Muscle layer of colon (tissue), 2 donors: ENCODE results near the gene KCNAB1.
A peak's percentile ranks its signal among the peaks of the same experiment; 100 is the strongest.

Experiments used
- H3K27ac ChIP-seq: one replicate; pipeline ENCODE4 v1.7.0; 2013; ENCODE audit warnings: low read depth, mild to moderate bottlenecking, low read length, moderate library complexity
- H3K27me3 ChIP-seq, 2 donors: one replicate each; pipeline ENCODE4 v1.7.0; 2013; ENCODE audit warnings: low read length in 2 of 2, mild to moderate bottlenecking in 2 of 2; ENCODE audit not compliant: insufficient read depth in 2 of 2, control insufficient read depth in 1 of 2
- H3K36me3 ChIP-seq: one replicate; pipeline ENCODE4 v1.7.0; 2013; ENCODE audit warnings: mild to moderate bottlenecking, low read length; ENCODE audit not compliant: insufficient read depth
- H3K4me1 ChIP-seq: one replicate; pipeline ENCODE4 v1.7.0; 2013; ENCODE audit warnings: mild to moderate bottlenecking, low read length; ENCODE audit not compliant: insufficient read depth
- H3K4me3 ChIP-seq, 2 donors: one replicate each; pipeline ENCODE4 v1.7.0; 2013; ENCODE audit warnings: low read length in 2 of 2, low read depth in 1 of 2, mild to moderate bottlenecking in 1 of 2, moderate library complexity in 1 of 2
- H3K9ac ChIP-seq: one replicate; pipeline ENCODE4 v1.7.0; 2013; ENCODE audit warnings: low read length
- H3K9me3 ChIP-seq: one replicate; pipeline ENCODE4 v1.7.0; 2013; ENCODE audit warnings: mild to moderate bottlenecking, low read length
- donor health status: abdominal sarcoma.
- donor health status: Adenocarcinoma of cecum.

Gene KCNAB1

GRCh38 chr3:156140001-156140595 lies 19.7 kb downstream of the KCNAB1 start:
- Histone ChIP-seq H3K9ac (no peak overlapping the region), H3K4me3 (no peak overlapping the region), H3K9me3 (no peaks in the 10 kb centered on the region), H3K27ac (no peak overlapping the region), H3K4me1 (no peaks in the 10 kb centered on the region), H3K27me3 (no peaks in the 10 kb centered on the region), H3K36me3 (no peaks in the 10 kb centered on the region)

GRCh38 chr3:156142702-156143101 lies 22.3 kb downstream of the KCNAB1 start:
- H3K4me1 ChIP-seq = peaks cover 6% of the 10 kb centered on the region
- H3K4me3 ChIP-seq = no peak overlapping the region
- H3K9ac ChIP-seq = no peak overlapping the region
- H3K36me3 ChIP-seq = no peaks in the 10 kb centered on the region
- H3K27me3 ChIP-seq = no peaks in the 10 kb centered on the region
- no peak overlapping the region for H3K27ac ChIP-seq
- H3K9me3 ChIP-seq = no peaks in the 10 kb centered on the region

- no peak overlapping the region for H3K4me3 ChIP-seq
- no peak overlapping the region for H3K9ac ChIP-seq
- H3K36me3 ChIP-seq = no peaks in the 10 kb centered on the region
- no peaks in the 10 kb centered on the region for H3K27me3 ChIP-seq
- H3K4me1 ChIP-seq = peaks cover 6% of the 10 kb centered on the region
- no peaks in the 10 kb centered on the region for H3K9me3 ChIP-seq
- H3K27ac ChIP-seq = no peak overlapping the region
These were observed 22.8 kb downstream of the KCNAB1 start for GRCh38 chr3:156143136-156143535.

GRCh38 chr3:156144060-156144459 lies 23.7 kb downstream of the KCNAB1 start:
- Histone ChIP-seq H3K27ac (no peak overlapping the region), H3K9me3 (no peaks in the 10 kb centered on the region), H3K27me3 (no peaks in the 10 kb centered on the region), H3K36me3 (no peaks in the 10 kb centered on the region), H3K4me1 (peaks cover 13% of the 10 kb centered on the region), H3K9ac (no peak overlapping the region), H3K4me3 (no peak overlapping the region)

- Histone ChIP-seq H3K4me1 (peaks cover 29% of the 10 kb centered on the region), H3K27me3 (no peaks in the 10 kb centered on the region), H3K9ac (no peak overlapping the region), H3K27ac (no peak overlapping the region), H3K4me3 (no peak overlapping the region), H3K9me3 (no peaks in the 10 kb centered on the region), H3K36me3 (no peaks in the 10 kb centered on the region)
These were observed 25.5 kb downstream of the KCNAB1 start for GRCh38 chr3:156145866-156146265.

- Histone ChIP-seq H3K4me1 (peaks cover 46% of the 10 kb centered on the region), H3K9me3 (no peaks in the 10 kb centered on the region), H3K27me3 (no peaks in the 10 kb centered on the region), H3K4me3 (no peak overlapping the region), H3K36me3 (no peaks in the 10 kb centered on the region), H3K27ac (no peak overlapping the region), H3K9ac (no peak overlapping the region)
These were observed 28.1 kb downstream of the KCNAB1 start for GRCh38 chr3:156148345-156148945.

GRCh38 chr3:156148946-156149381 lies 28.6 kb downstream of the KCNAB1 start:
- Histone ChIP-seq H3K9me3 (no peaks in the 10 kb centered on the region), H3K27ac (peak overlapping the region; percentile 51), H3K4me3 (no peak overlapping the region), H3K36me3 (no peaks in the 10 kb centered on the region), H3K27me3 (no peaks in the 10 kb centered on the region), H3K4me1 (peaks cover 46% of the 10 kb centered on the region), H3K9ac (no peak overlapping the region)

- H3K36me3 ChIP-seq = no peaks in the 10 kb centered on the region
- no peaks in the 10 kb centered on the region for H3K27me3 ChIP-seq
These were observed 29.5 kb downstream of the KCNAB1 start for GRCh38 chr3:156149876-156150275.

GRCh38 chr3:156150434-156151066 lies 30.2 kb downstream of the KCNAB1 start:
- no peak overlapping the region for H3K9ac ChIP-seq
- peak overlapping the region; percentile 22 for H3K27ac ChIP-seq
- H3K9me3 ChIP-seq = no peaks in the 10 kb centered on the region
- no peaks in the 10 kb centered on the region for H3K27me3 ChIP-seq
- no peak overlapping the region for H3K4me3 ChIP-seq
- H3K36me3 ChIP-seq = no peaks in the 10 kb centered on the region
- H3K4me1 ChIP-seq = peaks cover 46% of the 10 kb centered on the region

More at GRCh38 chr3:156149876-156150275, 29.5 kb downstream of the KCNAB1 start:
- Histone ChIP-seq H3K27ac (peak overlapping the region; percentile 19), H3K9me3 (no peaks in the 10 kb centered on the region), H3K4me3 (no peak overlapping the region), H3K9ac (no peak overlapping the region), H3K4me1 (peaks cover 46% of the 10 kb centered on the region)

GRCh38 chr3:156151824-156152428 lies 31.5 kb downstream of the KCNAB1 start:
- H3K27me3 ChIP-seq = no peaks in the 10 kb centered on the region
- no peaks in the 10 kb centered on the region for H3K9me3 ChIP-seq
- peak overlapping the region; percentile 27 for H3K27ac ChIP-seq
- peak overlapping the region; percentile 6 for H3K9ac ChIP-seq
- peaks cover 39% of the 10 kb centered on the region for H3K4me1 ChIP-seq
- no peaks in the 10 kb centered on the region for H3K36me3 ChIP-seq
- peak overlapping the region in 1 of 2 donors; percentile 13 for H3K4me3 ChIP-seq

GRCh38 chr3:156158656-156159295 lies 38.4 kb downstream of the KCNAB1 start:
- no peaks in the 10 kb centered on the region for H3K9me3 ChIP-seq
- no peaks in the 10 kb centered on the region for H3K27me3 ChIP-seq
- no peaks in the 10 kb centered on the region for H3K4me1 ChIP-seq
- no peak overlapping the region for H3K27ac ChIP-seq
- H3K36me3 ChIP-seq = no peaks in the 10 kb centered on the region
- no peak overlapping the region for H3K4me3 ChIP-seq
- H3K9ac ChIP-seq = no peak overlapping the region
